ENCODE data around the gene PGM1.

The PGM1 gene

DNA sequence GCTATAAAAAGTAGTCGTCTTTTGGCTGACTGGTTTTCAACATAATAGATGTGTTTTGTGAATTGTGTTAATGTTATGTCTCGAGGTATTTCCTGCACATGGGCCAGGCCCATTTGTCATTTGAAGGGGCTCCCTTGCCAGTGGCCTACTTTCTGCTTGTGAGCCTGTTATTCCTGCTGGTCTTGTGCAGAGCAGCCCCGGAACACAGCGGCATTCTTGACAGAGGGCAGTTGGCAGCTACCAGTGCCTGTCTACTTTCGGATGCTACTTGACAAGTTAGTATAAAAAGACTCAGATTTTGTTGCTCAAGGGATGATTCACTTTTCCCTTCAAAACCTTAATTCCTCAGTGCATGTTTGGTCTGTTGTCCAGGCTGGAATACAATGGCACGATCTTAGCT lies 28.5 kb downstream of the PGM1 start:
- H3K4me2 ChIP-seq (ENCODE audit: low read depth, low read length, poor library complexity, severe bottlenecking), result no peak overlapping the region
- H3K9me3 ChIP-seq (ENCODE audit: insufficient read depth, low read depth, low read length), result no peaks in the 10 kb centered on the region
- H3K9ac ChIP-seq (ENCODE audit: low read depth, low read length, poor library complexity, severe bottlenecking), result no peak overlapping the region
- H3K27me3 ChIP-seq (ENCODE audit: insufficient read depth, low read length, poor library complexity, severe bottlenecking), result no peaks in the 10 kb centered on the region
- H3K36me3 ChIP-seq (ENCODE audit: insufficient read depth, low read length), result peaks cover 4% of the 10 kb centered on the region; the same call in 1 of the 2 replicates
- no peaks in the 10 kb centered on the region for H3F3A ChIP-seq (ENCODE audit: low read depth)
- H3K9me2 ChIP-seq (replicated peaks; ENCODE audit: low read depth, low read length), result no peaks in the 10 kb centered on the region
- no peaks in the 10 kb centered on the region for H4K20me1 ChIP-seq (ENCODE audit: insufficient read depth, low read length, poor library complexity, severe bottlenecking)
- H3K4me3 ChIP-seq (ENCODE audit: low read length, poor library complexity, severe bottlenecking), result no peak overlapping the region
- no peak for TF ChIP-seq EZH2phosphoT487 (IDR thresholded peaks at IDR 0.05; ENCODE audit: borderline replicate concordance)
- TF ChIP-seq CTCF (conservative IDR thresholded peaks at IDR 0.05; ENCODE audit: low read length), result no peak
- H2AFZ ChIP-seq (ENCODE audit: low read length), result no peak overlapping the region
- peaks cover 15% of the 10 kb centered on the region for H3K4me1 ChIP-seq (ENCODE audit: insufficient read depth, low read length, poor library complexity, severe bottlenecking)
- peaks cover 21% of the 10 kb centered on the region; the same call in 1 of the 2 replicates for H3K79me2 ChIP-seq (ENCODE audit: insufficient read depth, low read length)

- Histone ChIP-seq H2AFZ (ENCODE audit: low read length) (no peak overlapping the region), H3F3A (ENCODE audit: low read depth) (no peaks in the 10 kb centered on the region), H4K20me1 (ENCODE audit: insufficient read depth, low read length, poor library complexity, severe bottlenecking) (no peaks in the 10 kb centered on the region), H3K9ac (ENCODE audit: low read depth, low read length, poor library complexity, severe bottlenecking) (no peak overlapping the region), H3K79me2 (ENCODE audit: insufficient read depth, low read length) (peaks cover 22% of the 10 kb centered on the region; the same call in 1 of the 2 replicates), H3K9me2 (replicated peaks; ENCODE audit: low read depth, low read length) (no peaks in the 10 kb centered on the region), H3K36me3 (ENCODE audit: insufficient read depth, low read length) (no peaks in the 10 kb centered on the region; the same call in 1 of the 2 replicates), H3K4me2 (ENCODE audit: low read depth, low read length, poor library complexity, severe bottlenecking) (no peak overlapping the region), H3K27me3 (ENCODE audit: insufficient read depth, low read length, poor library complexity, severe bottlenecking) (no peaks in the 10 kb centered on the region), H3K4me1 (ENCODE audit: insufficient read depth, low read length, poor library complexity, severe bottlenecking) (peaks cover 16% of the 10 kb centered on the region), H3K9me3 (ENCODE audit: insufficient read depth, low read depth, low read length) (no peaks in the 10 kb centered on the region), H3K4me3 (ENCODE audit: low read length, poor library complexity, severe bottlenecking) (no peak overlapping the region)
- TF ChIP-seq EZH2phosphoT487 (IDR thresholded peaks at IDR 0.05; ENCODE audit: borderline replicate concordance), result no peak
- no peak for TF ChIP-seq CTCF (conservative IDR thresholded peaks at IDR 0.05; ENCODE audit: low read length)
Measured at GRCh38 chr1:63622849-63623566, 29.8 kb downstream of the PGM1 start.

DNA sequence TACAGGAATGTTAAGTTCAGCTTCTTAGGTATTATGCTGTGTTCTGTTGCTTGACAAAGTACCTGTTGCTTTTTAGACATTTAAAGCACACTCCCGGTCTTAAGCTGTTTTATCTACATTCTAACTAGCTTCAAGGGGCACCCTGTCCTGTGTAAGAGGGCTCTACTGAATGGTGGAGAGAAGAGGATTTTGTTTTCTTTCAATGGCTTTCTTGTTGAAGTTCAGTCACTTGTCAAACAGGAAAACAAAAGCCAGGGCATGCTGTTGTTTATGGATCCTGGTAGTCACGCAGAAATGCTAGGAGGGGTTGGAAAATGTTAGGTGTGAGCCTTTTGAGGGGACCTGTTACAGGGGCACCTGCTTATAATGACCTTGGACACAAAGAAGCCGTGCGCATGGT lies 30.7 kb downstream of the PGM1 start:
- H3K9me3 ChIP-seq (ENCODE audit: insufficient read depth, low read depth, low read length), result no peaks in the 10 kb centered on the region
- no peak overlapping the region for H3K4me2 ChIP-seq (ENCODE audit: low read depth, low read length, poor library complexity, severe bottlenecking)
- H3K79me2 ChIP-seq (ENCODE audit: insufficient read depth, low read length), result peaks cover 22% of the 10 kb centered on the region; the same call in 1 of the 2 replicates
- H3K4me1 ChIP-seq (ENCODE audit: insufficient read depth, low read length, poor library complexity, severe bottlenecking), result peaks cover 16% of the 10 kb centered on the region
- H4K20me1 ChIP-seq (ENCODE audit: insufficient read depth, low read length, poor library complexity, severe bottlenecking), result no peaks in the 10 kb centered on the region
- H3K9me2 ChIP-seq (replicated peaks; ENCODE audit: low read depth, low read length), result no peaks in the 10 kb centered on the region
- no peaks in the 10 kb centered on the region; the same call in 1 of the 2 replicates for H3K36me3 ChIP-seq (ENCODE audit: insufficient read depth, low read length)
- no peak overlapping the region for H3K9ac ChIP-seq (ENCODE audit: low read depth, low read length, poor library complexity, severe bottlenecking)
- no peak overlapping the region for H3K4me3 ChIP-seq (ENCODE audit: low read length, poor library complexity, severe bottlenecking)
- no peaks in the 10 kb centered on the region for H3F3A ChIP-seq (ENCODE audit: low read depth)
- TF ChIP-seq CTCF (conservative IDR thresholded peaks at IDR 0.05; ENCODE audit: low read length) (no peak), EZH2phosphoT487 (IDR thresholded peaks at IDR 0.05; ENCODE audit: borderline replicate concordance) (no peak)
- no peak overlapping the region for H2AFZ ChIP-seq (ENCODE audit: low read length)
- H3K27me3 ChIP-seq (ENCODE audit: insufficient read depth, low read length, poor library complexity, severe bottlenecking), result no peaks in the 10 kb centered on the region
